ENCODE results near the gene MSRB3.
"Not testable (repeated sequence)": the region's sequence is repeated elsewhere in the genome, so short reads cannot be mapped to it uniquely, and the experiment has no call there.

Gene MSRB3

DNA sequence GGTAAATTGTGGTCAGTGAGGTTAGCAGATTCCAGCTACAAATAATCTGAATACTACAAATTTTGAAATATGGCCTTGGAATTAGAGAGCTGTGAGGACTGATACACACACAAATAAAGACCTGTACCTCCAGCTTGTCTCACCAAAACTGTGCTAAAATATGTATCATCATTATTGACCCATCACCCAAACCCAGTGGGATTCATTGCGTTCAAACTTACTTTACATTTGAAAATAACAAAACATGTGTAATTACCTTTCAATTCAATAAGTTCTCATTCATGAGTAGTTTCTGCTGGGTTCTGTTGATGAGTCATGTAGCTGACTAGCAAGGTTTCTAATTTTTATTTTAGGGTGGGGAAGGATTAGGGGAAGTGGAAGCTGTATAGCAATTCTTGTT is 170.9 kb downstream of the MSRB3 start:
- DNase-seq (ENCODE audit: low read depth in 1 of 2, low spot score in 1 of 2): no peak

GRCh38 chr12:65450625-65451024 is 172.1 kb downstream of the MSRB3 start:
- no peak for DNase-seq (ENCODE audit: low read depth in 1 of 2, low spot score in 1 of 2)

DNA sequence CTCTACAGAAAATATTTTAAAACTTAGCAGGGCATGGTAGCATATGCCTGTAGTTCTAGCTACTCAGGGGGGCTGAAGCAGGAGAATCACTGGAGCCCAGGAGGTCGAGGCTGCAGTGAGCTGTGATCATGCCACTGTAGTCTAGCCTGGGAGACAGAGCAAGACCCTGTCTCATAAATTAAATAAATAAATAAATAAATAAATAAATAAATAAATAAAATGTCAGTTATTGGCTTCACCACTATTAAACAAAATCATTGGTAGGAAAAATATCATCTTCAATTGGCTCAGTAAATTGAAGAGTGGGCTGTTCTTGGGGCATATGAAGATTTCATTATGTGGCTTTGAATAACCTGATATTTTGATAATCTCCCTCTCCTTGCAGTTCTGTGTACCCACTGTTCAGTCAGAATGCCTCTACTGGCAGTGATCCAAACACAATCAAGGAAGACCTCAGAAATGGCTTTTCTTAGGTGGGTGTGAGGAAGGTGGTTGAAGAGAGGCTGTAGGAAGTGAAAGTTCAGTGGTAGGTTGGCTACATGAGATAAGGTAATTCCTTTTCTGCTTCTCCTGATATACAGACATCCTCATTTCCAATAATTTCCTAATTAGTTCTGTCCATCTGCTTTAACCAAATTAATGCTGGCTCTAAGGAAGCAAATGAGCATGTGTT is 175.8 kb downstream of the MSRB3 start:
- DNase-seq (ENCODE audit: low read depth in 1 of 2, low spot score in 1 of 2): no peak

DNA sequence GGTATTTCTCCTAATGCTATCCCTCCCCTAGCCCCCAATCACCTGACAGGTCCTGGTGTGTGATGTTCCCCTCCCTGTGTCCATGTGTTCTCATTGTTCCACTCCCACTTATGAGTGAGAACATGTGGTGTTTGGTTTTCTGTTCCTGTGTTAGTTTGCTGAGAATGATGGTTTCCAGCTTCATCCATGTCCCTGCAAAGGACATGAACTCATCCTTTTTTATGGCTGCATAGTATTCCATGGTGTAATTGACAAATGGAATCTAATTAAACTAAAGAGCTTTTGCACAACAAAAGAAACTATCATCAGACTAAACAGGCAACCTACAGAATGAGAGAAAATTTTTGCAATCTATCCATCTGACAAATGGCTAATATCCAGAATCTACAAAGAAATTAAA is 178.9 kb downstream of the MSRB3 start:
- not testable (repeated sequence) for DNase-seq (ENCODE audit: low read depth in 1 of 2, low spot score in 1 of 2)

- DNase-seq (ENCODE audit: low read depth in 1 of 2, low spot score in 1 of 2): no peak
Observed at GRCh38 chr12:65458718-65459117, 180.2 kb downstream of the MSRB3 start.

DNA sequence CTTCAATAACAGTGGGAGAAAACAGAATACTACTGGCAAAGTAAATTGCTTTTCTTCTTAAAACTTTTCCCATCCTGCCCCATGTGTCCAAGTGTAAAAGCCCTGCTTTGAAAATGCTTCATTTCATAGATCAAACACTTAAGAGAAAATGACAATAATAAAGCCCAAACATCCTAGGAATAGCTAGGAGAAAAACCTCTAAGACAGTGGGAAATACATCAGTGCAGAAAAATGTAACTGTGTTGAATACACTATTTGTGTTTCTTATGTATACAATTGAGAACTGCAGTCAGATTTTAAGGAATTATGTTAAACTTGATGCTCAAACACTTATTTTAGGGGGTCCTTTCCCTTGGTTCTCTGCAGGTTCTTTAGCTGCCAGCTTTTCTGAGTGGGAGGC is 181.1 kb downstream of the MSRB3 start:
- no peak for DNase-seq (ENCODE audit: low read depth in 1 of 2, low spot score in 1 of 2)

DNA sequence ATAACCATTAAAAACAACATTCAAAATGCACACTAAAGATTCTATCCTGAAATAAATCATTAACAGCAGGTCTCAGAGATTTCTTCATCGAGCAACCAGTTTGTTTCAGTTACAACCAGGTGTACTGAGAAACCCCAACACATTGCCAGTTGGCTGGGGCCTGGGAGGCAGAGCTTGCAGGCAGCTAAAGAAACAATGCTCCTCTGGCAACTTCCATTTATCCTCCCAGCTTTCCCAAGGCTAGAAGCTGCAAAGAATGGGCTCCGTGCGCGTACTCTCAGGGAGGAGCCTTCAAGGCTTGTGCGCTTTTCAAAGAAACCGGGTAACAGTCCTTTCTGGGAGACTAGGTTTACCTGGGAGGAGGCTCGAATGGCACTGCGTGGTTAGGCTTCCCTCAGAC is 181.6 kb downstream of the MSRB3 start:
- no peak for DNase-seq (ENCODE audit: low read depth in 1 of 2, low spot score in 1 of 2)

- no peak for DNase-seq (ENCODE audit: low read depth in 1 of 2, low spot score in 1 of 2)
Observed at GRCh38 chr12:65461017-65461416, 182.5 kb downstream of the MSRB3 start.

DNA sequence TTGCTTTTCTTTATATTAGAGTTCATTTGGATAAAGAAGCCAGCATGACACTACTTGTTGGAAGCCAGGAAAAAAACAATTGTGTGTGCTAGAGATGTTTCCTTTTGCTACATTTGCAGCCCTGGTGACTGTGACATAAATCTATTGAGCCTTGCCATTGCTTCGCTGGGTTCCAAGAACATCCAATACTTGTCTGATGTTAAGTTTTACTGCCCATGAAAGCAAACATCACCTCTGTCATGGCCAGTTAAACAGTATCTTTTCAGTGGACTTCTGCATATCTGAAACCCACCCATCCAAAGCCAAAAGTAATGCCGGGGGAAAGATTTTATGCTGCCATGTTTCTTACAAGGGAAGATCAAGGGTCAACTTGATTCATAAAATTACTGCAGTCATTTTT is 184.0 kb downstream of the MSRB3 start:
- no peak for DNase-seq (ENCODE audit: low read depth in 1 of 2, low spot score in 1 of 2)

- DNase-seq (ENCODE audit: low read depth in 1 of 2, low spot score in 1 of 2): no peak
Observed at GRCh38 chr12:65463082-65463481, 184.6 kb downstream of the MSRB3 start.

GRCh38 chr12:65463611-65464010 is 185.1 kb downstream of the MSRB3 start:
- DNase-seq (ENCODE audit: low read depth in 1 of 2, low spot score in 1 of 2): no peak

DNA sequence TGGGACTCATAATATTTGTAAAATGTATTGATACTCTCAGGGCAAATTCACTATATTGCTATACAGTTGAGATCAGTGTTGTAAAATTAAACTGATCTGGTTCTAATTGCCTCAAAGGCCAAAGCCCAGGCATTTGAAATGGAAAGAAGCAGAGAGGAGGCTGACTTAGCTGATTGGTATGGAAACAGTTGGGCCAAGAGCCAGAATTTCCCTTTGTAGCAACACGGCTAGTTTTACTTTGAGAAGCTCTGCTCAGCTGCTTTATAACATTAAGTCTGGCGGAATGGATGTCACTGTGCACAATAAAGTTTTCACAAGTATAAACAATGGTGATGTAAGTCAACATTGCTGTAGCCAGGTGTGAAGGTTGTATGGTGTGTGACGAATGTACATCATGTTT is 186.4 kb downstream of the MSRB3 start:
- no peak for DNase-seq (ENCODE audit: low read depth in 1 of 2, low spot score in 1 of 2)

DNA sequence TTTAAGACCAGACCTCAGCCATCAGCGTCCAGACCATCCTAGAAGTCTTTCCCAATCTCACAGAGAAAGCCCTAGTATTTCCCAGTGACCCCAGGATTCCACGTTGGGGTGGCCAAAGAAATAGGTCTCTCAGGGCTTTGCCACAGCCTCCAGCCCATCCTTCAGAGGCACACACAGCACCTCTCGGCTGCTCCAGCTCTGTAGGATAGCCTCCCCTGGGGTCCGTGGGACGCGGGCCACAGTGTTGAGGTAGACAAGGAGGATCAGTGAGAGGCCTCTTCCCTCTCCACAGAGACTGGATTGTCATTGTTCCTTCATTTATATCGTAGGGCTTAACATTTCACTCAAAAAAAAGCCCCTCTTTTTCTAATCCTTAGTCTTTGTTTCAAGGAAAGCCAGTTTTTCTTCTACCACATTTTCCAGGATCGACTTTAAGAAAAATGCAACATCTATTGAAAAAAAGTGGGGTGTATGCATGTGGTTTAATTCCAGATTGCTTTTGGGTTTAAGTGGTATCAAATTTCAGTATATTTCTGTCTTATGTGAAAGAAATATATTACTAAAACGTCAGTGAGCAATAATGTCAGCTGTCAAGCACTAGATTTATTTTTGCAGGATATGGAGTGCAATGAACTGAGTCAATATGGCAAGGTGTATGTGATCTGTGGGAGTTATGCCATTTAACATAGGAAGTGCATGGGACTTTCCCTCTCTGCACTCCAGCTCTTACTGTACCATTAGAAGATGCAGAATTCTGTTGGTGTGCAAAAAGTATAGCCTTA is 187.5 kb downstream of the MSRB3 start:
- no peak for DNase-seq (ENCODE audit: low read depth in 1 of 2, low spot score in 1 of 2)

- DNase-seq (ENCODE audit: low read depth in 1 of 2, low spot score in 1 of 2): no peak
Observed at GRCh38 chr12:65466911-65467310, 188.4 kb downstream of the MSRB3 start.

- no peak for DNase-seq (ENCODE audit: low read depth in 1 of 2, low spot score in 1 of 2)
Observed at GRCh38 chr12:65470256-65470655, 191.8 kb downstream of the MSRB3 start.

DNA sequence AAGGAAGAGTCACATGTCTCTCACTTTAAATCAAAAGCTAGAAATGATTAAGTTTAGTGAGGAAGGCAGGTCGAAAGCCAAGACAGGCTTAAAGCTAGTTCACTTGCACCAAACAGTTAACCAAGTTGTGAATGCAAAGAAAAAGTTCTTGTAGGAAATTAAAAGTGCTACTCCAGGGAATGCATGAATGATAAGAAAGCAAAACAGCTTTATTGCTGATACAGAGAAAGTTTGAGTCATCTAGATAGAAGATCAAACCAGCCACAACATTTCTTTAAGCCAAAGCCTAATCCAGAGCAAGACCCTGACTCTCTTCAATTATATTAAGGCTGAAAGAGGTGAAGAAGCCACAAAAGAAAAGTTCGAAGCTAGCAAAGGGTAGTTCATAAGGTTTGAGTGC is 193.6 kb downstream of the MSRB3 start:
- no peak for DNase-seq (ENCODE audit: low read depth in 1 of 2, low spot score in 1 of 2)

GRCh38 chr12:65474831-65475230 is 196.3 kb downstream of the MSRB3 start:
- no peak for DNase-seq (ENCODE audit: low read depth in 1 of 2, low spot score in 1 of 2)

DNA sequence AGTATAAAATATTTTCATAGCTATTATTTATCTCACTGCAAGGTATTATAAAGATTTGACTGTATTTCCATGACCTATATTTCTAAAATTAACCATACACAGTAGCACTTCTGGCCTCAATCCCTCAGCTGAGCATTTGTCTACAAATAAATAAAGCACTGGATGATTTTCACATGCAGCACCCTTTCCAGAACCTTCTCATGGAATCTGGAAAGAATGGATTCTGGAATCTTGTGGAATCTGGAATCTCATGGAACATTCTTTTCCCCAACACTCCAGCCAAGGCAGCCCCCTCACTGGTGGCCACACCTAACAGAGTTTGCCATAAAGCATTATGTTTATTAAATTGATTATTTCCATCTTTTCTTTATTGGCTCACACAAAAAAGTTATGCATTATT is 199.2 kb downstream of the MSRB3 start:
- DNase-seq (ENCODE audit: low read depth in 1 of 2, low spot score in 1 of 2): no peak

DNA sequence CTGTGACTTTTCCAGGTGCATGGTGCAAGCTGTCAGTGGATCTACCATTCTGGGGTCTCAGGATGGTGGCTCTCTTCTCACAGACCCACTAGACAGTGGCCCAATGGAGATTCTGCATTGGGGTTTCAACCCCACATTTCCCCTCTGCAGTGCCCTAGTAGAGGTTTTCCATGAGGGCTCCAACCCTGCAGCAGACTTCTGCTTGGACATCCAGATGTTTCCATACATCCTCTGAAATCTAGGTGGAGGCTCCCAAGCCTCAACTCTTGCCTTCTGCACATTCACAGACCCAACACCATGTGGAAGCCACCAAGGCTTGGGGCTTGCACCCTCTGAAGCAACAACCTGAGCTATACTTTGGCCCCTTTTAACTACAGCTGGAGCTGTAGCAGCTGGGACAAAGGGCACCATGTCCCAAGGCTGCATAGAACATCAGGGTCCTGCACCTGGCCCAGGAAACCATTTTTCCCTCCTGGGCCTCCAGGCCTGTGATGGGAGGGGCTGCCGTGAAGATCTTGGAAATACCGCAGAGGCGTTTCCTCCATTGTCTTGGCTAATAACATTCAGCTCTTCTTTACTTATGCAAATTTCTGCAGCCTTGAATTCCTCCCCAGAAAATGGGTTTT is 205.5 kb downstream of the MSRB3 start:
- not testable (repeated sequence) for DNase-seq (ENCODE audit: low read depth in 1 of 2, low spot score in 1 of 2)

DNA sequence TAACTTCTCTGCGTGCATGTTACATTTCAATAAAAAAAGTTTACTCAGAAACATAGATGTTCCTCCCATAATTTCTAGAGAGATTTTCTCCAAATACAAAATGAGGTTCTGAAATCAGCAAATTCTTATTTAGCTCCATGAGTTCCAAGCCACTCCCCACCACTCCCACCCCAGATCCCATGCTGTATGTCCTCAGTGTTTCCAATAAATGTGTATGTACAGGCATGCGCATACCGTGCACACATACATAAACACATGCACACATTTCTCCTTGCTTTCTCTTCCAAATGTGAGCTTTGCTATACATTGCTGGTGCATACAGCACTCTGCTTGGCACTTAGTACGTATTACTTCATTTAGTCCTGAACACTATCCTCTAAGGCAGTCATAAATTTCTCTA is 209.7 kb downstream of the MSRB3 start:
- DNase-seq (ENCODE audit: low read depth in 1 of 2, low spot score in 1 of 2): no peak

DNA sequence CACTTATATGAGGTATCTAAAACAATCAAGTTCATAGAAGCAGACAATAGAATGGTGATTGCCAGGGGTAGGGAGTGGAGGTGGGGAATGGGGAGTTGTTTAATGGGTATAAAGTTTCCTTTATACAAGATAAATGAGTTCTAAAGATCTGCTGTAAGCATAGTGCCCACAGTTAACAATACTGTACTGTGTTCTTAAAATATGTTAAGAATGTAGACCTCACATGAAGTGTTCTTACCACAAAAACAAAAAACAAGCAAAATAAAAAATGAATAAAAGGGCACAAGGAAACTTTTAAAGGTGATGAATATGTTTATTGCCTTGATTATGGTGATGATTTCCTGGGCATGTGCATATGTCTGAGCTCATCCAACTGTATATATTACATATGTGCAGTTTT is 211.8 kb downstream of the MSRB3 start:
- no peak for DNase-seq (ENCODE audit: low read depth in 1 of 2, low spot score in 1 of 2)

Measured in activated T-helper 1 cell treated with anti-CD3 and anti-CD28 coated beads, Interleukin-2, amount 50 U/mL, for 16 hours (primary cell).